Measurements from ENCODE around the gene ERC1.
"Not testable (repeated sequence)": the region's sequence is repeated elsewhere in the genome, so short reads cannot be mapped to it uniquely, and the experiment has no call there.

ERC1 gene

GRCh38 chr12:1338483-1339177, 347.6 kb downstream of the ERC1 start:
- no peak for DNase-seq

- not testable (repeated sequence) for DNase-seq
These were observed 348.1 kb downstream of the ERC1 start for GRCh38 chr12:1339178-1339541.

- DNase-seq: no peak
These were observed 348.7 kb downstream of the ERC1 start for GRCh38 chr12:1339618-1340319.

- DNase-seq: not testable (repeated sequence)
These were observed 350.2 kb downstream of the ERC1 start for GRCh38 chr12:1341270-1341669.

- no peak for DNase-seq
These were observed 352.4 kb downstream of the ERC1 start for GRCh38 chr12:1343422-1343821.

GRCh38 chr12:1344245-1344644, 353.2 kb downstream of the ERC1 start:
- DNase-seq: no peak

- DNase-seq: no peak
These were observed 355.1 kb downstream of the ERC1 start for GRCh38 chr12:1346126-1346525.

- no peak for DNase-seq
These were observed 356.3 kb downstream of the ERC1 start for GRCh38 chr12:1347294-1347693.

GRCh38 chr12:1348606-1349005, 357.6 kb downstream of the ERC1 start:
- DNase-seq: no peak

- DNase-seq: no peak
These were observed 359.3 kb downstream of the ERC1 start for GRCh38 chr12:1350055-1350933.

GRCh38 chr12:1350934-1351240, 359.9 kb downstream of the ERC1 start:
- no peak for DNase-seq

- no peak for DNase-seq
These were observed 360.9 kb downstream of the ERC1 start for GRCh38 chr12:1351926-1352325.

GRCh38 chr12:1353451-1353850, 362.4 kb downstream of the ERC1 start:
- DNase-seq: no peak

GRCh38 chr12:1355396-1355795, 364.4 kb downstream of the ERC1 start:
- DNase-seq: no peak

GRCh38 chr12:1355871-1356270, 364.8 kb downstream of the ERC1 start:
- DNase-seq: not testable (repeated sequence)

- no peak for DNase-seq
These were observed 365.3 kb downstream of the ERC1 start for GRCh38 chr12:1356285-1356684.

GRCh38 chr12:1357171-1357570, 366.1 kb downstream of the ERC1 start:
- no peak for DNase-seq

GRCh38 chr12:1357711-1358110, 366.7 kb downstream of the ERC1 start:
- no peak for DNase-seq

- no peak for DNase-seq
These were observed 369.6 kb downstream of the ERC1 start for GRCh38 chr12:1360441-1361210.

- no peak for DNase-seq
These were observed 371.2 kb downstream of the ERC1 start for GRCh38 chr12:1362143-1362662.

GRCh38 chr12:1365703-1366102, 374.7 kb downstream of the ERC1 start:
- DNase-seq: no peak

GRCh38 chr12:1367331-1368291, 376.6 kb downstream of the ERC1 start:
- no peak for DNase-seq

All from NCI-H2029 treated with DMSO at 0.1 percent for 48 hours (cell line).